ENCODE results near the gene PPTC7. TPM values are rescaled to one million over a fixed set of nuclear protein-coding genes. Genes with fewer than 3 reads are reported as not detected.

PPTC7 gene
- total RNA-seq, 4 donors from 2014 or later: 24.6 to 36.6 (median 29.1) TPM

GRCh38 chr12:110516995-110517394 is 66.1 kb downstream of the PPTC7 start:
- no peak overlapping the region for H3K4me3 ChIP-seq
- WGBS: 89% methylated on average over 1 of the region's 3 CpGs
- DNase-seq (ENCODE audit: low spot score in 2 of 2): no peak

GRCh38 chr12:110514363-110514762 is 68.8 kb downstream of the PPTC7 start:
- WGBS: 65% methylated on average over 1 of the region's 1 CpG

More at GRCh38 chr12:110516995-110517394, 66.1 kb downstream of the PPTC7 start:
- Histone ChIP-seq H3K27ac (no peak overlapping the region), H3K36me3 (no peaks in the 10 kb centered on the region), H3K27me3 (no peaks in the 10 kb centered on the region), H3K4me1 (peaks cover 6% of the 10 kb centered on the region), H3K9me3 (no peaks in the 10 kb centered on the region)
- TF ChIP-seq POLR2AphosphoS5 (IDR thresholded peaks at IDR 0.05) (no peak), POLR2A (IDR thresholded peaks at IDR 0.05) (no peak), CTCF (IDR thresholded peaks at IDR 0.05) (no peak), EP300 (IDR thresholded peaks at IDR 0.05) (no peak)

GRCh38 chr12:110513842-110514241 is 69.3 kb downstream of the PPTC7 start:
- Histone ChIP-seq H3K27me3 (no peaks in the 10 kb centered on the region), H3K4me3 (no peak overlapping the region), H3K9me3 (no peaks in the 10 kb centered on the region), H3K36me3 (no peaks in the 10 kb centered on the region), H3K4me1 (peaks cover 6% of the 10 kb centered on the region), H3K27ac (no peak overlapping the region)
- no peak for TF ChIP-seq POLR2AphosphoS5 (IDR thresholded peaks at IDR 0.05)
- TF ChIP-seq EP300 (IDR thresholded peaks at IDR 0.05): no peak
- no peak for TF ChIP-seq CTCF (IDR thresholded peaks at IDR 0.05)
- no peak for TF ChIP-seq POLR2A (IDR thresholded peaks at IDR 0.05)
- DNase-seq (ENCODE audit: low spot score in 2 of 2): no peak
- WGBS: 70% methylated on average over 6 of the region's 6 CpGs

More at GRCh38 chr12:110514363-110514762, 68.8 kb downstream of the PPTC7 start:
- H3K27me3 ChIP-seq: no peaks in the 10 kb centered on the region
- H3K4me3 ChIP-seq: no peak overlapping the region
- DNase-seq (ENCODE audit: low spot score in 2 of 2): no peak
- peaks cover 6% of the 10 kb centered on the region for H3K4me1 ChIP-seq
- H3K36me3 ChIP-seq: no peaks in the 10 kb centered on the region
- no peak for TF ChIP-seq POLR2A (IDR thresholded peaks at IDR 0.05)
- no peak for TF ChIP-seq CTCF (IDR thresholded peaks at IDR 0.05)
- TF ChIP-seq EP300 (IDR thresholded peaks at IDR 0.05): no peak
- TF ChIP-seq POLR2AphosphoS5 (IDR thresholded peaks at IDR 0.05): no peak
- H3K9me3 ChIP-seq: no peaks in the 10 kb centered on the region
- H3K27ac ChIP-seq: no peak overlapping the region

GRCh38 chr12:110508071-110508586 is 75.0 kb downstream of the PPTC7 start:
- no peak for TF ChIP-seq CTCF (IDR thresholded peaks at IDR 0.05)
- TF ChIP-seq POLR2AphosphoS5 (IDR thresholded peaks at IDR 0.05): no peak
- TF ChIP-seq POLR2A (IDR thresholded peaks at IDR 0.05): no peak
- no peak for TF ChIP-seq EP300 (IDR thresholded peaks at IDR 0.05)
- Histone ChIP-seq H3K4me3 (no peak overlapping the region), H3K9me3 (no peaks in the 10 kb centered on the region), H3K4me1 (peaks cover 6% of the 10 kb centered on the region), H3K36me3 (no peaks in the 10 kb centered on the region), H3K27me3 (no peaks in the 10 kb centered on the region), H3K27ac (no peak overlapping the region)
- 73% methylated on average over 4 of the region's 4 CpGs for WGBS
- DNase-seq (ENCODE audit: low spot score in 2 of 2): no peak

- Histone ChIP-seq H3K27ac (no peak overlapping the region), H3K4me3 (no peak overlapping the region), H3K27me3 (no peaks in the 10 kb centered on the region), H3K9me3 (no peaks in the 10 kb centered on the region), H3K36me3 (no peaks in the 10 kb centered on the region), H3K4me1 (peaks cover 12% of the 10 kb centered on the region)
- no peak for DNase-seq (ENCODE audit: low spot score in 2 of 2)
- no peak for TF ChIP-seq POLR2AphosphoS5 (IDR thresholded peaks at IDR 0.05)
- TF ChIP-seq EP300 (IDR thresholded peaks at IDR 0.05): no peak
- TF ChIP-seq POLR2A (IDR thresholded peaks at IDR 0.05): no peak
- TF ChIP-seq CTCF (IDR thresholded peaks at IDR 0.05): no peak
- 87% methylated on average over 3 of the region's 3 CpGs for WGBS
These were observed 77.8 kb downstream of the PPTC7 start for GRCh38 chr12:110505332-110505731.
